DOHH2 (cell line): ENCODE results near the gene MACF1.

ENCODE experiments used
- EZH2phosphoT487 ChIP-seq: fragments of 200-600 bp; sonication (generic); IDR thresholded peaks from 2 replicates; pipeline ENCODE4 v1.6.1; 2017; ENCODE audit warnings: borderline replicate concordance, mild to moderate bottlenecking, antibody characterized with exemption, low read length, moderate library complexity, mixed read lengths
- TF ChIP-seq, protein P1 (sequence below): fragments of 200-600 bp; sonication (generic); IDR thresholded peaks from one replicate; pipeline ENCODE4 v1.5.1; 2014; ENCODE audit warnings: antibody characterized with exemption, mild to moderate bottlenecking, low read depth, low read length; ENCODE audit not compliant: poor library complexity, severe bottlenecking

DNA sequence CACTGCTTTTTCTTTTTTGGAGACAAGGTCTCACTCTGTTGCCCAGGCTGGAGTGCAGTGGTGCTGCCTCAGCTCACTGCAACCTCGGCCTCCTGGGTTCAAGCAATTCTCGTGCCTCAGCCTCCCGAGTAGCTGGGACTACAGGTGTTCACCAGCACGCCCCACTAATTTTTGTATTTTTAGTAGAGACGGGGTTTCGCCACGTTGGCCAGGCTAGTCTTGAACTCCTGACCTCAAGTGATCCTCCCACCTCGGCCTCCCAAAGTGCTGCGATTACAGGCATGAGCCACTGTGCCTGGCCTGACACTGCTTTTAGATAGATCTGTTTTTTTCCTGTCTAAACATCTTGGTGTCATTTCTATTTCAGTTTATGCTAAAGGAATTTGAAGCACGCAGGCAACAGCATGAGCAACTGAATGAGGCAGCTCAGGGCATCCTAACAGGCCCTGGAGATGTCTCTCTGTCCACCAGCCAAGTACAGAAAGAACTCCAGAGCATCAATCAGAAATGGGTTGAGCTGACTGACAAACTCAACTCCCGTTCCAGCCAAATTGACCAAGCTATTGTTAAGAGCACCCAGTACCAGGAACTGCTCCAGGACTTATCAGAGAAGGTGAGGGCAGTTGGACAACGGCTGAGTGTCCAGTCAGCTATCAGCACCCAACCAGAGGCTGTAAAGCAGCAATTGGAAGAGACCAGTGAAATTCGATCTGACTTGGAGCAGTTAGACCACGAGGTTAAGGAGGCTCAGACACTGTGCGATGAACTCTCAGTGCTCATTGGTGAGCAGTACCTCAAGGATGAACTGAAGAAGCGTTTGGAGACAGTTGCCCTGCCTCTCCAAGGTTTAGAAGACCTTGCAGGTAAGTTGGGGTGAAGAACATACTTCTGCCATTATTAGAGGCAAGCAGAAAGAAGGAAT is 180.8 kb downstream of the MACF1 start:
- TF ChIP-seq, protein P1, sequence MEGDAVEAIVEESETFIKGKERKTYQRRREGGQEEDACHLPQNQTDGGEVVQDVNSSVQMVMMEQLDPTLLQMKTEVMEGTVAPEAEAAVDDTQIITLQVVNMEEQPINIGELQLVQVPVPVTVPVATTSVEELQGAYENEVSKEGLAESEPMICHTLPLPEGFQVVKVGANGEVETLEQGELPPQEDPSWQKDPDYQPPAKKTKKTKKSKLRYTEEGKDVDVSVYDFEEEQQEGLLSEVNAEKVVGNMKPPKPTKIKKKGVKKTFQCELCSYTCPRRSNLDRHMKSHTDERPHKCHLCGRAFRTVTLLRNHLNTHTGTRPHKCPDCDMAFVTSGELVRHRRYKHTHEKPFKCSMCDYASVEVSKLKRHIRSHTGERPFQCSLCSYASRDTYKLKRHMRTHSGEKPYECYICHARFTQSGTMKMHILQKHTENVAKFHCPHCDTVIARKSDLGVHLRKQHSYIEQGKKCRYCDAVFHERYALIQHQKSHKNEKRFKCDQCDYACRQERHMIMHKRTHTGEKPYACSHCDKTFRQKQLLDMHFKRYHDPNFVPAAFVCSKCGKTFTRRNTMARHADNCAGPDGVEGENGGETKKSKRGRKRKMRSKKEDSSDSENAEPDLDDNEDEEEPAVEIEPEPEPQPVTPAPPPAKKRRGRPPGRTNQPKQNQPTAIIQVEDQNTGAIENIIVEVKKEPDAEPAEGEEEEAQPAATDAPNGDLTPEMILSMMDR, result no peak
- TF ChIP-seq EZH2phosphoT487, result no peak
